AML-193 (cell line): ENCODE results near the gene TCF23.
"Not testable (repeated sequence)": the region's sequence is repeated elsewhere in the genome, so short reads cannot be mapped to it uniquely, and the experiment has no call there.

Source experiments
- DNase-seq, 2 experiments: peaks; one replicate each; lab custom pipeline; 2025; lab: John Stamatoyannopoulos, UW

TCF23 gene

GRCh38 chr2:27189989-27190388 is 41.2 kb downstream of the TCF23 start:
- DNase-seq = no peak

GRCh38 chr2:27191070-27191829 is 42.4 kb downstream of the TCF23 start:
- peak; percentile 64 to 73 for DNase-seq

- no peak for DNase-seq
These were observed 45.9 kb downstream of the TCF23 start for GRCh38 chr2:27194538-27195354.

GRCh38 chr2:27195799-27196198 is 47.0 kb downstream of the TCF23 start:
- DNase-seq = not testable (repeated sequence)

- DNase-seq = not testable (repeated sequence)
These were observed 49.3 kb downstream of the TCF23 start for GRCh38 chr2:27198068-27198467.

GRCh38 chr2:27198627-27199026 is 49.8 kb downstream of the TCF23 start:
- DNase-seq = no peak

GRCh38 chr2:27199241-27199640 is 50.4 kb downstream of the TCF23 start:
- DNase-seq = no peak

- DNase-seq = no peak
These were observed 52.9 kb downstream of the TCF23 start for GRCh38 chr2:27201675-27202074.

- peak; percentile 4 to 54 for DNase-seq
These were observed 54.0 kb downstream of the TCF23 start for GRCh38 chr2:27202854-27203253.

GRCh38 chr2:27203741-27204140 is 54.9 kb downstream of the TCF23 start:
- DNase-seq = no peak

- no peak for DNase-seq
These were observed 55.8 kb downstream of the TCF23 start for GRCh38 chr2:27204566-27204965.

- DNase-seq = no peak
These were observed 56.4 kb downstream of the TCF23 start for GRCh38 chr2:27205206-27205605.

GRCh38 chr2:27206346-27206745 is 57.5 kb downstream of the TCF23 start:
- DNase-seq = no peak
